Measurements from ENCODE around the gene PRKD2.
"Not testable (repeated sequence)": the region's sequence is repeated elsewhere in the genome, so short reads cannot be mapped to it uniquely, and the experiment has no call there.

PRKD2 gene

GRCh38 chr19:46631481-46631880 lies 85.4 kb downstream of the PRKD2 start:
- Mint-ChIP-seq H3K4me3 (no peak overlapping the region), H3K4me1 (ENCODE audit: low read depth) (peaks cover 24% of the 10 kb centered on the region), H3K27me3 (no peaks in the 10 kb centered on the region), H3K27ac (no peak overlapping the region), H3K36me3 (no peaks in the 10 kb centered on the region), H3K9me3 (ENCODE audit: low read depth) (no peaks in the 10 kb centered on the region)

- H3K4me1 Mint-ChIP-seq (ENCODE audit: low read depth) = peaks cover 22% of the 10 kb centered on the region
- no peaks in the 10 kb centered on the region for H3K36me3 Mint-ChIP-seq
- no peaks in the 10 kb centered on the region for H3K9me3 Mint-ChIP-seq (ENCODE audit: low read depth)
- H3K27ac Mint-ChIP-seq = no peak overlapping the region
- no peak overlapping the region for H3K4me3 Mint-ChIP-seq
- no peaks in the 10 kb centered on the region for H3K27me3 Mint-ChIP-seq
Observed at GRCh38 chr19:46630586-46631205, 86.2 kb downstream of the PRKD2 start.

GRCh38 chr19:46629546-46630025 lies 87.3 kb downstream of the PRKD2 start:
- Mint-ChIP-seq H3K36me3 (no peaks in the 10 kb centered on the region), H3K27ac (no peak overlapping the region), H3K4me3 (no peak overlapping the region), H3K9me3 (ENCODE audit: low read depth) (no peaks in the 10 kb centered on the region), H3K4me1 (ENCODE audit: low read depth) (peaks cover 26% of the 10 kb centered on the region), H3K27me3 (no peaks in the 10 kb centered on the region)

- Mint-ChIP-seq H3K4me1 (ENCODE audit: low read depth) (peaks cover 29% of the 10 kb centered on the region), H3K27ac (peak overlapping the region; percentile 22)
- H3K27me3 Mint-ChIP-seq; H3K9me3 Mint-ChIP-seq (ENCODE audit: low read depth); H3K36me3 Mint-ChIP-seq; H3K4me3 Mint-ChIP-seq: not testable (repeated sequence)
Observed at GRCh38 chr19:46628970-46629369, 87.9 kb downstream of the PRKD2 start.

- H3K4me1 Mint-ChIP-seq (ENCODE audit: low read depth) = peaks cover 29% of the 10 kb centered on the region
- no peaks in the 10 kb centered on the region for H3K36me3 Mint-ChIP-seq
- no peak overlapping the region for H3K4me3 Mint-ChIP-seq
- no peaks in the 10 kb centered on the region for H3K27me3 Mint-ChIP-seq
- no peak overlapping the region for H3K27ac Mint-ChIP-seq
- H3K9me3 Mint-ChIP-seq (ENCODE audit: low read depth) = no peaks in the 10 kb centered on the region
Observed at GRCh38 chr19:46626446-46626845, 90.5 kb downstream of the PRKD2 start.

GRCh38 chr19:46625731-46626130 lies 91.2 kb downstream of the PRKD2 start:
- Mint-ChIP-seq H3K4me1 (ENCODE audit: low read depth) (peaks cover 34% of the 10 kb centered on the region), H3K27me3 (no peaks in the 10 kb centered on the region), H3K27ac (no peak overlapping the region), H3K9me3 (ENCODE audit: low read depth) (no peaks in the 10 kb centered on the region), H3K36me3 (no peaks in the 10 kb centered on the region), H3K4me3 (no peak overlapping the region)

- Mint-ChIP-seq H3K27me3 (no peaks in the 10 kb centered on the region), H3K4me3 (peak within 1 kb of the TSS; percentile 90), H3K4me1 (ENCODE audit: low read depth) (peaks cover 40% of the 10 kb centered on the region), H3K36me3 (no peaks in the 10 kb centered on the region), H3K27ac (peak within 1 kb of the TSS; percentile 86), H3K9me3 (ENCODE audit: low read depth) (no peaks in the 10 kb centered on the region)
Observed at GRCh38 chr19:46624958-46625661, 91.8 kb downstream of the PRKD2 start, which contains the start of gene PTGIR. PTGIR (minus strand) TSS chr19:46625089; CDS start chr19:46624225, 864 bp downstream.
